ENCODE measurements around the gene MALSU1.

The MALSU1 gene

GRCh38 chr7:23298885-23299769 lies at the start of gene MALSU1:
Gene MALSU1 (plus strand): TSS chr7:23299339. CDS start chr7:23299353, 14 bp downstream.
- H3K36me3 ChIP-seq (ENCODE audit: insufficient read depth, low read length), result peaks cover 22% of the 10 kb centered on the region
- no peaks in the 10 kb centered on the region for H3K27me3 ChIP-seq (ENCODE audit: insufficient read depth, low read length)
- H3K4me3 ChIP-seq (ENCODE audit: low read length), result peak within 1 kb of the TSS; percentile 70
- peak within 1 kb of the TSS; percentile 14 for H2AFZ ChIP-seq (ENCODE audit: low read depth, low read length)
- H3K9me3 ChIP-seq (ENCODE audit: low read length), result no peaks in the 10 kb centered on the region
- H3K4me1 ChIP-seq (ENCODE audit: insufficient read depth, low read length), result peaks cover 10% of the 10 kb centered on the region

- Histone ChIP-seq H2AFZ (ENCODE audit: low read depth, low read length) (no peak overlapping the region), H3K36me3 (ENCODE audit: insufficient read depth, low read length) (no peaks in the 10 kb centered on the region), H3K27me3 (ENCODE audit: insufficient read depth, low read length) (peaks cover 13% of the 10 kb centered on the region), H3K4me3 (ENCODE audit: low read length) (no peak overlapping the region), H3K9me3 (ENCODE audit: low read length) (peaks cover 3% of the 10 kb centered on the region), H3K4me1 (ENCODE audit: insufficient read depth, low read length) (no peaks in the 10 kb centered on the region)
Observed at GRCh38 chr7:23249486-23249885, 49.7 kb upstream of the MALSU1 start.

GRCh38 chr7:23254051-23254681 lies 45.0 kb upstream of the MALSU1 start:
- H3K4me1 ChIP-seq (ENCODE audit: insufficient read depth, low read length), result no peaks in the 10 kb centered on the region
- H3K9me3 ChIP-seq (ENCODE audit: low read length), result no peaks in the 10 kb centered on the region
- H3K27me3 ChIP-seq (ENCODE audit: insufficient read depth, low read length), result peaks cover 3% of the 10 kb centered on the region
- no peaks in the 10 kb centered on the region for H3K36me3 ChIP-seq (ENCODE audit: insufficient read depth, low read length)
- no peak overlapping the region for H2AFZ ChIP-seq (ENCODE audit: low read depth, low read length)
- no peak overlapping the region for H3K4me3 ChIP-seq (ENCODE audit: low read length)

GRCh38 chr7:23256731-23257130 lies 42.4 kb upstream of the MALSU1 start:
- peaks cover 6% of the 10 kb centered on the region for H3K27me3 ChIP-seq (ENCODE audit: insufficient read depth, low read length)
- H2AFZ ChIP-seq (ENCODE audit: low read depth, low read length), result no peak overlapping the region
- no peaks in the 10 kb centered on the region for H3K36me3 ChIP-seq (ENCODE audit: insufficient read depth, low read length)
- no peak overlapping the region for H3K4me3 ChIP-seq (ENCODE audit: low read length)
- H3K4me1 ChIP-seq (ENCODE audit: insufficient read depth, low read length), result no peaks in the 10 kb centered on the region
- no peaks in the 10 kb centered on the region for H3K9me3 ChIP-seq (ENCODE audit: low read length)

GRCh38 chr7:23260371-23260770 lies 38.8 kb upstream of the MALSU1 start:
- Histone ChIP-seq H3K9me3 (ENCODE audit: low read length) (no peaks in the 10 kb centered on the region), H3K27me3 (ENCODE audit: insufficient read depth, low read length) (peaks cover 3% of the 10 kb centered on the region), H3K4me3 (ENCODE audit: low read length) (no peak overlapping the region), H2AFZ (ENCODE audit: low read depth, low read length) (no peak overlapping the region), H3K36me3 (ENCODE audit: insufficient read depth, low read length) (no peaks in the 10 kb centered on the region), H3K4me1 (ENCODE audit: insufficient read depth, low read length) (no peaks in the 10 kb centered on the region)

GRCh38 chr7:23261843-23262452 lies 37.2 kb upstream of the MALSU1 start:
- H3K4me3 ChIP-seq (ENCODE audit: low read length), result no peak overlapping the region
- H3K36me3 ChIP-seq (ENCODE audit: insufficient read depth, low read length), result no peaks in the 10 kb centered on the region
- H3K4me1 ChIP-seq (ENCODE audit: insufficient read depth, low read length), result no peaks in the 10 kb centered on the region

GRCh38 chr7:23264916-23265458 lies 34.2 kb upstream of the MALSU1 start:
- H3K27me3 ChIP-seq (ENCODE audit: insufficient read depth, low read length), result peaks cover 3% of the 10 kb centered on the region
- no peak overlapping the region for H3K4me3 ChIP-seq (ENCODE audit: low read length)
- H2AFZ ChIP-seq (ENCODE audit: low read depth, low read length), result no peak overlapping the region
- no peaks in the 10 kb centered on the region for H3K36me3 ChIP-seq (ENCODE audit: insufficient read depth, low read length)
- no peaks in the 10 kb centered on the region for H3K9me3 ChIP-seq (ENCODE audit: low read length)
- H3K4me1 ChIP-seq (ENCODE audit: insufficient read depth, low read length), result no peaks in the 10 kb centered on the region

More at GRCh38 chr7:23261843-23262452, 37.2 kb upstream of the MALSU1 start:
- Histone ChIP-seq H3K9me3 (ENCODE audit: low read length) (no peaks in the 10 kb centered on the region), H3K27me3 (ENCODE audit: insufficient read depth, low read length) (peaks cover 3% of the 10 kb centered on the region), H2AFZ (ENCODE audit: low read depth, low read length) (no peak overlapping the region)

GRCh38 chr7:23266918-23267317 lies 32.2 kb upstream of the MALSU1 start:
- H3K4me1 ChIP-seq (ENCODE audit: insufficient read depth, low read length), result peaks cover 6% of the 10 kb centered on the region
- no peaks in the 10 kb centered on the region for H3K9me3 ChIP-seq (ENCODE audit: low read length)
- no peak overlapping the region for H2AFZ ChIP-seq (ENCODE audit: low read depth, low read length)
- H3K4me3 ChIP-seq (ENCODE audit: low read length), result no peak overlapping the region
- no peaks in the 10 kb centered on the region for H3K27me3 ChIP-seq (ENCODE audit: insufficient read depth, low read length)
- no peaks in the 10 kb centered on the region for H3K36me3 ChIP-seq (ENCODE audit: insufficient read depth, low read length)

GRCh38 chr7:23267357-23267756 lies 31.8 kb upstream of the MALSU1 start:
- peaks cover 6% of the 10 kb centered on the region for H3K4me1 ChIP-seq (ENCODE audit: insufficient read depth, low read length)
- no peak overlapping the region for H2AFZ ChIP-seq (ENCODE audit: low read depth, low read length)
- H3K27me3 ChIP-seq (ENCODE audit: insufficient read depth, low read length), result no peaks in the 10 kb centered on the region
- H3K9me3 ChIP-seq (ENCODE audit: low read length), result no peaks in the 10 kb centered on the region
- H3K36me3 ChIP-seq (ENCODE audit: insufficient read depth, low read length), result no peaks in the 10 kb centered on the region
- H3K4me3 ChIP-seq (ENCODE audit: low read length), result no peak overlapping the region

- H3K27me3 ChIP-seq (ENCODE audit: insufficient read depth, low read length), result no peaks in the 10 kb centered on the region
- H2AFZ ChIP-seq (ENCODE audit: low read depth, low read length), result no peak overlapping the region
- H3K4me1 ChIP-seq (ENCODE audit: insufficient read depth, low read length), result peaks cover 6% of the 10 kb centered on the region
- H3K36me3 ChIP-seq (ENCODE audit: insufficient read depth, low read length), result no peaks in the 10 kb centered on the region
- no peaks in the 10 kb centered on the region for H3K9me3 ChIP-seq (ENCODE audit: low read length)
- H3K4me3 ChIP-seq (ENCODE audit: low read length), result no peak overlapping the region
Observed at GRCh38 chr7:23268167-23268566, 31.0 kb upstream of the MALSU1 start.

- no peaks in the 10 kb centered on the region for H3K36me3 ChIP-seq (ENCODE audit: insufficient read depth, low read length)
- no peak overlapping the region for H3K4me3 ChIP-seq (ENCODE audit: low read length)
- peaks cover 6% of the 10 kb centered on the region for H3K4me1 ChIP-seq (ENCODE audit: insufficient read depth, low read length)
- no peaks in the 10 kb centered on the region for H3K27me3 ChIP-seq (ENCODE audit: insufficient read depth, low read length)
- no peak overlapping the region for H2AFZ ChIP-seq (ENCODE audit: low read depth, low read length)
- H3K9me3 ChIP-seq (ENCODE audit: low read length), result no peaks in the 10 kb centered on the region
Observed at GRCh38 chr7:23268746-23269145, 30.4 kb upstream of the MALSU1 start.

- Histone ChIP-seq H3K4me3 (ENCODE audit: low read length) (no peak overlapping the region), H3K27me3 (ENCODE audit: insufficient read depth, low read length) (no peaks in the 10 kb centered on the region), H3K4me1 (ENCODE audit: insufficient read depth, low read length) (peaks cover 6% of the 10 kb centered on the region), H2AFZ (ENCODE audit: low read depth, low read length) (no peak overlapping the region), H3K9me3 (ENCODE audit: low read length) (no peaks in the 10 kb centered on the region), H3K36me3 (ENCODE audit: insufficient read depth, low read length) (no peaks in the 10 kb centered on the region)
Observed at GRCh38 chr7:23272275-23272674, 26.9 kb upstream of the MALSU1 start.

GRCh38 chr7:23273141-23273599 lies 26.0 kb upstream of the MALSU1 start:
- Histone ChIP-seq H2AFZ (ENCODE audit: low read depth, low read length) (no peak overlapping the region), H3K9me3 (ENCODE audit: low read length) (no peaks in the 10 kb centered on the region), H3K4me3 (ENCODE audit: low read length) (no peak overlapping the region), H3K27me3 (ENCODE audit: insufficient read depth, low read length) (no peaks in the 10 kb centered on the region), H3K4me1 (ENCODE audit: insufficient read depth, low read length) (peaks cover 6% of the 10 kb centered on the region), H3K36me3 (ENCODE audit: insufficient read depth, low read length) (no peaks in the 10 kb centered on the region)
